GM19452 (cell line): Measurements from ENCODE around the gene CUX1.
"Not testable (repeated sequence)": the region's sequence is repeated elsewhere in the genome, so short reads cannot be mapped to it uniquely, and the experiment has no call there.

Source experiments
- ATAC-seq: cut with Tn5 transposase; IDR thresholded peaks from one replicate; pipeline ENCODE4 v1.9.1; 2021; ENCODE audit not compliant: unreplicated experiment

The CUX1 gene

GRCh38 chr7:101817471-101818286 lies at the start of gene CUX1:
Gene CUX1, plus strand, starts transcription at chr7:101817626. Its CDS starts 14 bp downstream, at chr7:101817640.
- no peak for ATAC-seq

- no peak for ATAC-seq
These were observed 49.1 kb upstream of the CUX1 start for GRCh38 chr7:101768280-101768679.

GRCh38 chr7:101770466-101770865 lies 47.0 kb upstream of the CUX1 start:
- no peak for ATAC-seq

GRCh38 chr7:101772508-101773211 lies 44.8 kb upstream of the CUX1 start:
- no peak for ATAC-seq

GRCh38 chr7:101775181-101775580 lies 42.2 kb upstream of the CUX1 start:
- ATAC-seq: no peak

- ATAC-seq: no peak
These were observed 39.3 kb upstream of the CUX1 start for GRCh38 chr7:101778026-101778580.

- ATAC-seq: no peak
These were observed 38.2 kb upstream of the CUX1 start for GRCh38 chr7:101779267-101779666.

- no peak for ATAC-seq
These were observed 37.1 kb upstream of the CUX1 start for GRCh38 chr7:101780281-101780680.

GRCh38 chr7:101781439-101781838 lies 36.0 kb upstream of the CUX1 start:
- ATAC-seq: no peak

GRCh38 chr7:101782476-101782875 lies 35.0 kb upstream of the CUX1 start:
- ATAC-seq: no peak

- no peak for ATAC-seq
These were observed 34.5 kb upstream of the CUX1 start for GRCh38 chr7:101782896-101783295.

GRCh38 chr7:101783381-101784181 lies 33.8 kb upstream of the CUX1 start:
- no peak for ATAC-seq

- no peak for ATAC-seq
These were observed 32.9 kb upstream of the CUX1 start for GRCh38 chr7:101784292-101785127.

GRCh38 chr7:101787864-101788263 lies 29.6 kb upstream of the CUX1 start:
- no peak for ATAC-seq

- ATAC-seq: no peak
These were observed 28.9 kb upstream of the CUX1 start for GRCh38 chr7:101788517-101788916.

GRCh38 chr7:101790566-101791293 lies 26.7 kb upstream of the CUX1 start:
- no peak for ATAC-seq

GRCh38 chr7:101792051-101792681 lies 25.3 kb upstream of the CUX1 start:
- no peak for ATAC-seq

- not testable (repeated sequence) for ATAC-seq
These were observed 24.7 kb upstream of the CUX1 start for GRCh38 chr7:101792682-101793071.

GRCh38 chr7:101795461-101795860 lies 22.0 kb upstream of the CUX1 start:
- ATAC-seq: no peak
